Endodermal cell (in vitro differentiated cells): ENCODE results near the gene ZNF225. TPM values are rescaled to one million over a fixed set of nuclear protein-coding genes. Genes with fewer than 3 reads are reported as not detected.

Experiments
- DNase-seq: peaks from one replicate; pipeline ENCODE4 v3.0.0-alpha.2; 2017
- H3K27ac ChIP-seq: 2 replicates; pipeline ENCODE4 v1.5.1; 2013; ENCODE audit warnings: mild to moderate bottlenecking, low read depth, low read length, moderate library complexity
- H3K27me3 ChIP-seq: 2 replicates; pipeline ENCODE4 v1.6.1; 2013; ENCODE audit warnings: mild to moderate bottlenecking, low read length, moderate library complexity; ENCODE audit not compliant: insufficient read depth, control insufficient read depth, poor library complexity, severe bottlenecking
- H3K36me3 ChIP-seq: 2 replicates; pipeline ENCODE4 v1.7.0; 2013; ENCODE audit warnings: mild to moderate bottlenecking, low read length, moderate library complexity; ENCODE audit not compliant: control insufficient read depth, insufficient read depth
- H3K4me1 ChIP-seq: one replicate; pipeline ENCODE4 v1.7.0; 2013; ENCODE audit warnings: low read length; ENCODE audit not compliant: control insufficient read depth, insufficient read depth
- H3K4me3 ChIP-seq: 2 replicates; pipeline ENCODE4 v1.5.1; 2013; ENCODE audit warnings: mild to moderate bottlenecking, low read length, moderate library complexity
- H3K9ac ChIP-seq: 2 replicates; pipeline ENCODE4 v1.6.1; 2013; ENCODE audit warnings: mild to moderate bottlenecking, low read length, moderate library complexity; ENCODE audit not compliant: poor library complexity, severe bottlenecking; ENCODE audit errors: extremely low read depth
- H3K9me3 ChIP-seq: 2 replicates; pipeline ENCODE4 v1.6.1; 2013; ENCODE audit warnings: mild to moderate bottlenecking, low read length, moderate library complexity; ENCODE audit not compliant: control insufficient read depth
- H3K27ac Mint-ChIP-seq: 2 replicates; pipeline ENCODE4 v1.8.0; 2020; ENCODE audit warnings: mixed read lengths
- H3K27me3 Mint-ChIP-seq: 2 replicates; pipeline ENCODE4 v1.8.0; 2021; ENCODE audit warnings: mild to moderate bottlenecking, mixed read lengths; ENCODE audit not compliant: insufficient read depth
- H3K36me3 Mint-ChIP-seq: 2 replicates; pipeline ENCODE4 v1.8.0; 2020; ENCODE audit warnings: low read depth, mixed read lengths
- H3K4me1 Mint-ChIP-seq: 2 replicates; pipeline ENCODE4 v1.8.0; 2020; ENCODE audit warnings: mixed read lengths
- H3K4me3 Mint-ChIP-seq: 2 replicates; pipeline ENCODE4 v1.8.0; 2020; ENCODE audit warnings: mild to moderate bottlenecking, moderate library complexity, mixed read lengths
- H3K9me3 Mint-ChIP-seq: 2 replicates; pipeline ENCODE4 v1.8.0; 2020; ENCODE audit warnings: mild to moderate bottlenecking, mixed read lengths
- WGBS, 2 experiments: methylation state at CpG; one replicate each; pipeline versions ENCODE4 v1.1.5 to v1.1.7; 2013; ENCODE audit warnings: missing lambda C conversion rate in 2 of 2, mixed read lengths in 1 of 2; ENCODE audit not compliant: insufficient coverage in 1 of 2, insufficient read length in 1 of 2; 5-methylcytosine and 5-hydroxymethylcytosine counted together
- long read RNA-seq, 4 experiments: library from polyadenylated mRNA in 2 of 4; library from RNA in 1 of 4; library from capped mRNA in 1 of 4; stranded (forward) in 3 of 4; unstranded in 1 of 4; transcript quantifications; one replicate each; pipeline ENCODE4 v2.0.0, GENCODE V29; 2020 to 2021; ENCODE audit warnings: inconsistent platforms in 1 of 4
- polyA plus RNA-seq, 2 experiments: library from polyadenylated mRNA; stranded (reverse); fragments of 50-300 nt; gene quantifications; one replicate each; pipeline ENCODE4 v1.2.3, GENCODE V29; 2013
- total RNA-seq, 2 donors: library from RNA; stranded (reverse); fragmentation: NEBNext Ultra II Directional in 1 of 2; extraction: Animal tissue kit (Norgen Biotek cat#: 25700) in 1 of 2; gene quantifications; 2 replicates in 1 of 2; 3 replicates in 1 of 2; pipeline ENCODE4 v1.2.1, GENCODE V29; 2021
- TF ChIP-seq, protein P1 (sequence below): fragments of 200-600 bp; sonication (generic); conservative IDR thresholded peaks from 2 replicates; pipeline ENCODE4 v1.5.0; 2021; ENCODE audit warnings: antibody characterized with exemption, mild to moderate bottlenecking

The ZNF225 gene
- 1 to 10 TPM; 6.4 to 7.4 TPM for total RNA-seq
- polyA plus RNA-seq (2013, experiment 1 of 2): 5.0 TPM
- polyA plus RNA-seq (2013, experiment 2 of 2): 4.5 TPM
- long read RNA-seq, experiment 1, partial matches to known transcripts: 0 of 3 reads
- long read RNA-seq, experiment 1, other reads (novel, unspliced or antisense): 3 of 3 reads
- long read RNA-seq, experiment 2, full-length matches to known transcripts: 4 of 7 reads
- long read RNA-seq, experiment 2, partial matches to known transcripts: 1 of 7 reads
- long read RNA-seq, experiment 2, other reads (novel, unspliced or antisense): 2 of 7 reads
- long read RNA-seq, experiment 3, full-length matches to known transcripts: 20 of 32 reads
- long read RNA-seq, experiment 3, partial matches to known transcripts: 1 of 32 reads
- long read RNA-seq, experiment 3, other reads (novel, unspliced or antisense): 11 of 32 reads
- long read RNA-seq, experiment 4, full-length matches to known transcripts: 1 of 4 reads
- long read RNA-seq, experiment 4, partial matches to known transcripts: 0 of 4 reads
- long read RNA-seq, experiment 4, other reads (novel, unspliced or antisense): 3 of 4 reads

DNA sequence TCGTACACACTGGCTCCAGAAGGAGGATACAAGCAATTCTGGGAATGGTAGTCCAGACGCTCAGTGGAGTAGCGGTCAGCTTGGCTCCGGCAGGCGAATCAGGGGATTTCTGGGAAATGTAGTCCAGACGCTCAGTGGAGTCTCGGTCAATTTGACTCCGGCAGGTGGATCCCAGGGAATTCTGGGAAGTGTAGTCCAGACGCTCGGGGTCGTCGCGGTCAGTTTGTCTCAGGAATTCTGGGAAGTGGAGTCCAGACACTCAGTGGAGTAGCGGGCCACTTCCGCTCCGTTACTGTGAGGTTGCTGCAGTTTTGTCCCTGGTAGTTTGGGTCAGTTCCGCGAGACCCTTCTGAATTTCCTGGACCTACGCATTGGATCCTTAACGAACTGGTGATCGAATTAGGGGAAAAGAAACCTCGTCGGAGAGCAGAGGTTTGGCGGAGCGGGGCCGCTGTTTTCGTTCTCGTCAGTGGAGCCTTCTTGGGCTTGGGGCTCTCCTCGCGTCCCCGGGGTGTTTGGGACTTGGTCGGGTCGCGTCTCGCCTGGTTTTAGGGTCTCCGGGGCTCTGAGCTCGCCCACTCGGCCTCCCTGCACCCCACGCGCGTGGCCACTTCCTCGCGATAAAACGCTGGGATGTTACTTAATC, at the start of gene ZNF225:
Gene ZNF225 (plus strand): TSS at position 262 of the 646 bp plus-strand sequence. CDS start 2,429 bp downstream, outside the sequence.
- H3K4me3 ChIP-seq: peak within 1 kb of the TSS; percentile 99
- H3K9me3 Mint-ChIP-seq: peaks cover 35% of the 10 kb centered on the region
- H3K4me3 Mint-ChIP-seq: peak within 1 kb of the TSS; percentile 97
- TF ChIP-seq, protein P1, sequence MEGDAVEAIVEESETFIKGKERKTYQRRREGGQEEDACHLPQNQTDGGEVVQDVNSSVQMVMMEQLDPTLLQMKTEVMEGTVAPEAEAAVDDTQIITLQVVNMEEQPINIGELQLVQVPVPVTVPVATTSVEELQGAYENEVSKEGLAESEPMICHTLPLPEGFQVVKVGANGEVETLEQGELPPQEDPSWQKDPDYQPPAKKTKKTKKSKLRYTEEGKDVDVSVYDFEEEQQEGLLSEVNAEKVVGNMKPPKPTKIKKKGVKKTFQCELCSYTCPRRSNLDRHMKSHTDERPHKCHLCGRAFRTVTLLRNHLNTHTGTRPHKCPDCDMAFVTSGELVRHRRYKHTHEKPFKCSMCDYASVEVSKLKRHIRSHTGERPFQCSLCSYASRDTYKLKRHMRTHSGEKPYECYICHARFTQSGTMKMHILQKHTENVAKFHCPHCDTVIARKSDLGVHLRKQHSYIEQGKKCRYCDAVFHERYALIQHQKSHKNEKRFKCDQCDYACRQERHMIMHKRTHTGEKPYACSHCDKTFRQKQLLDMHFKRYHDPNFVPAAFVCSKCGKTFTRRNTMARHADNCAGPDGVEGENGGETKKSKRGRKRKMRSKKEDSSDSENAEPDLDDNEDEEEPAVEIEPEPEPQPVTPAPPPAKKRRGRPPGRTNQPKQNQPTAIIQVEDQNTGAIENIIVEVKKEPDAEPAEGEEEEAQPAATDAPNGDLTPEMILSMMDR: no peak
- peak within 1 kb of the TSS; percentile 85 for H3K9ac ChIP-seq
- H3K27me3 Mint-ChIP-seq: no peaks in the 10 kb centered on the region
- H3K4me1 Mint-ChIP-seq: peaks cover 3% of the 10 kb centered on the region
- H3K27ac ChIP-seq: peak within 1 kb of the TSS; percentile 48
- peaks cover 12% of the 10 kb centered on the region for H3K9me3 ChIP-seq
- 0% methylated on average over 35 to 44 of the region's 44 CpGs for WGBS, 2 experiments
- no peaks in the 10 kb centered on the region for H3K4me1 ChIP-seq
- H3K27me3 ChIP-seq: no peaks in the 10 kb centered on the region
- peak; percentile 98 for DNase-seq
- H3K36me3 Mint-ChIP-seq: peaks cover 51% of the 10 kb centered on the region
- peaks cover 18% of the 10 kb centered on the region for H3K36me3 ChIP-seq
- peak within 1 kb of the TSS; percentile 96 for H3K27ac Mint-ChIP-seq

DNA sequence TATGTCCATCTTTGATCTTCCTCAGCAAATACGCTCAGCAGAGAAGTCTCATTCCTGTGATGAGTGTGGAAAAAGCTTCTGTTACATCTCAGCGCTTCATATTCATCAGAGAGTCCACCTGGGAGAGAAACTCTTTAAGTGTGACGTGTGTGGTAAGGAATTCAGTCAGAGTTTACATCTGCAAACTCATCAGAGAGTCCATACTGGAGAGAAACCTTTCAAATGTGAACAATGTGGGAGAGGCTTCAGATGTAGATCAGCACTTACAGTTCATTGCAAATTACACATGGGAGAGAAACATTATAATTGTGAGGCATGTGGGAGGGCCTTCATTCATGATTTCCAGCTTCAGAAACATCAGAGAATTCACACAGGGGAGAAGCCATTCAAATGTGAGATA, 46.9 kb upstream of the ZNF225 start:
- Mint-ChIP-seq H3K27ac (no peak overlapping the region), H3K4me3 (no peak overlapping the region), H3K36me3 (peaks cover 74% of the 10 kb centered on the region), H3K9me3 (peaks cover 48% of the 10 kb centered on the region), H3K4me1 (no peaks in the 10 kb centered on the region), H3K27me3 (peaks cover 4% of the 10 kb centered on the region)
- Histone ChIP-seq H3K9ac (no peak overlapping the region), H3K4me1 (no peaks in the 10 kb centered on the region), H3K4me3 (peak overlapping the region; percentile 47), H3K27me3 (no peaks in the 10 kb centered on the region), H3K9me3 (peaks cover 42% of the 10 kb centered on the region), H3K27ac (no peak overlapping the region), H3K36me3 (peaks cover 67% of the 10 kb centered on the region)
- TF ChIP-seq, protein P1: no peak
- WGBS, 2 experiments: 64 to 100% methylated on average over 1 to 3 of the region's 3 CpGs
- DNase-seq: no peak

DNA sequence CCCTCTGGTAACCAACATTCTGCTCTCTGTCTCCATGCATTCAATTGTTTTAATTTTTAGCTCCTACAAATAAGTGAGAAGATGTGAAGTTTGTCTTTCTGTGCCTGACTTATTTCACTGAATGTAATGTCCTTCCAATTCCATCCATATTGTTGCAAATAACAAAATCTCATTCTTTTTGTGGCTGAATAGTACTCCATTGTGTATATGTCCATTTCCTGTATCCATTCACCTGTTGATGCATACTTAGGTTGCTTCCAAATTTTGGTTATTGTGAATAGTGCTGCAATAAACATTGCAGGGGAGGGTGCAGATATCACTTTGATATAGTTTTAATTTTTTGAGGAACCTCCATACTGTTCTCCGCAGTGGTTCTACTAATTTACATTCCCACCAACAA, 43.8 kb upstream of the ZNF225 start:
- no peak for DNase-seq
- no peaks in the 10 kb centered on the region for H3K27me3 ChIP-seq
- Mint-ChIP-seq H3K4me3 (no peak overlapping the region), H3K36me3 (peaks cover 43% of the 10 kb centered on the region), H3K27ac (no peak overlapping the region), H3K27me3 (peaks cover 15% of the 10 kb centered on the region), H3K4me1 (no peaks in the 10 kb centered on the region), H3K9me3 (peaks cover 52% of the 10 kb centered on the region)
- H3K9ac ChIP-seq: no peak overlapping the region
- TF ChIP-seq, protein P1: no peak
- peaks cover 37% of the 10 kb centered on the region for H3K36me3 ChIP-seq
- WGBS, 2 experiments: 92% methylated on average over 1 of the region's 1 CpG; no CpG with 5 or more reads in 1 of the 2 experiments
- no peak overlapping the region for H3K27ac ChIP-seq
- H3K4me3 ChIP-seq: no peak overlapping the region
- H3K9me3 ChIP-seq: peaks cover 41% of the 10 kb centered on the region
- no peaks in the 10 kb centered on the region for H3K4me1 ChIP-seq
